GM21723 (cell line): ENCODE data around the gene ZNF322.

Source experiments
- ATAC-seq: cut with Tn5 transposase; IDR thresholded peaks from one replicate; pipeline ENCODE4 v1.9.1; 2021; ENCODE audit warnings: mild to moderate bottlenecking, moderate library complexity; ENCODE audit not compliant: unreplicated experiment

Gene ZNF322

GRCh38 chr6:26592649-26593048 is 66.9 kb downstream of the ZNF322 start:
- no peak for ATAC-seq

- no peak for ATAC-seq
Measured at GRCh38 chr6:26588965-26589364, 70.6 kb downstream of the ZNF322 start.
